Left lung (tissue), 10 donors: ENCODE data around the gene ST6GALNAC3. TPM values are rescaled to one million over a fixed set of nuclear protein-coding genes. Genes with fewer than 3 reads are reported as not detected.

Experiments used
- ATAC-seq: fragments of 200-7000 bp; cut with Tn5 transposase; one replicate; pipeline ENCODE4 v1.9.1; 2020; ENCODE audit warnings: moderate library complexity
- DNase-seq, 4 donors: peaks; one replicate each; pipeline ENCODE4 v3.0.0-alpha.2; 2013 to 2020
- H3K27ac ChIP-seq, 2 donors: fragments of 200-600 bp; sonication (generic) in 1 of 2; one replicate each; pipeline versions ENCODE4 v1.5.0 to v1.8.0; 2020 to 2021
- H3K27me3 ChIP-seq, 2 donors: fragments of 200-600 bp; sonication (generic) in 1 of 2; one replicate each; pipeline versions ENCODE4 v1.5.0 to v1.8.0; 2020 to 2021
- H3K36me3 ChIP-seq, 2 donors: fragments of 200-600 bp; sonication (generic) in 1 of 2; one replicate each; pipeline versions ENCODE4 v1.5.0 to v1.8.0; 2020 to 2021
- H3K4me1 ChIP-seq, 2 donors: fragments of 200-600 bp; one replicate each; pipeline ENCODE4 v1.8.0; 2021
- H3K4me3 ChIP-seq, 2 donors: fragments of 200-600 bp; sonication (generic) in 1 of 2; one replicate each; pipeline versions ENCODE4 v1.5.0 to v1.8.0; 2020 to 2021; ENCODE audit warnings: mild to moderate bottlenecking in 1 of 2
- H3K9me3 ChIP-seq, 2 donors: fragments of 200-600 bp; sonication (generic) in 1 of 2; one replicate each; pipeline versions ENCODE4 v1.5.0 to v1.8.0; 2020 to 2021
- CTCF ChIP-seq, 2 donors: fragments of 200-600 bp; sonication (generic) in 1 of 2; IDR thresholded peaks; one replicate each; pipeline versions ENCODE4 v1.5.0 to v1.8.0; 2021; ENCODE audit warnings: antibody characterized with exemption in 2 of 2
- intact Hi-C, 2 donors: fragments of 100-400 bp; cut with DNase I; formaldehyde crosslinking; loops; one replicate each; pipeline versions ENCODE4 v1.11.2 to v1.14.2; 2022
- polyA plus RNA-seq, 6 donors: library from polyadenylated mRNA; unstranded; fragments of 120-200 nt; gene quantifications; one replicate each; pipeline ENCODE4 v1.2.1, GENCODE V29; 2013; ENCODE audit not compliant: insufficient read length in 6 of 6
- total RNA-seq, 2 donors: library from RNA; stranded (reverse); fragmentation: NEBNext Ultra II Directional; extraction: Animal tissue kit (Norgen Biotek cat#: 25700); gene quantifications; one replicate each; pipeline ENCODE4 v1.2.1, GENCODE V29; 2021
- donor health status: DM: no; HTN: yes; CAD: no.
- donor health status: DM: no; HTN: no; CAD: no.

Gene ST6GALNAC3
- total and polyA plus RNA-seq, 8 donors: 3.4 to 37.7 (median 30.1) TPM

- no peaks in the 10 kb centered on the region for H3K36me3 ChIP-seq
- no peak for ATAC-seq
Measured at GRCh38 chr1:76433526-76433925, 359.0 kb downstream of the ST6GALNAC3 start.

GRCh38 chr1:76443217-76443616, 368.7 kb downstream of the ST6GALNAC3 start:
- no peak for ATAC-seq

More at GRCh38 chr1:76433526-76433925, 359.0 kb downstream of the ST6GALNAC3 start:
- no peak for DNase-seq
- no peaks in the 10 kb centered on the region for H3K27me3 ChIP-seq
- intact Hi-C loops: no loop called here
- H3K9me3 ChIP-seq: no peaks in the 10 kb centered on the region
- H3K27ac ChIP-seq: no peak overlapping the region
- TF ChIP-seq CTCF (IDR thresholded peaks at IDR 0.05): no peak
- no peaks in the 10 kb centered on the region for H3K4me1 ChIP-seq
- H3K4me3 ChIP-seq: no peak overlapping the region

GRCh38 chr1:76444773-76445172, 370.2 kb downstream of the ST6GALNAC3 start:
- ATAC-seq: no peak
- intact Hi-C loops: no loop called here
- Histone ChIP-seq H3K27ac (no peak overlapping the region), H3K27me3 (no peaks in the 10 kb centered on the region), H3K4me3 (no peak overlapping the region), H3K36me3 (no peaks in the 10 kb centered on the region), H3K9me3 (peaks cover 0 to 22% of the 10 kb centered on the region in 2 donors), H3K4me1 (no peaks in the 10 kb centered on the region)
- no peak for DNase-seq
- TF ChIP-seq CTCF (IDR thresholded peaks at IDR 0.05): no peak

More at GRCh38 chr1:76443217-76443616, 368.7 kb downstream of the ST6GALNAC3 start:
- TF ChIP-seq CTCF (IDR thresholded peaks at IDR 0.05): no peak
- no peaks in the 10 kb centered on the region for H3K4me1 ChIP-seq
- intact Hi-C loops: no loop called here
- H3K27me3 ChIP-seq: no peaks in the 10 kb centered on the region
- no peaks in the 10 kb centered on the region for H3K36me3 ChIP-seq
- DNase-seq: no peak
- H3K9me3 ChIP-seq: peaks cover 0 to 7% of the 10 kb centered on the region in 2 donors
- H3K4me3 ChIP-seq: no peak overlapping the region
- H3K27ac ChIP-seq: no peak overlapping the region

GRCh38 chr1:76450229-76450628, 375.7 kb downstream of the ST6GALNAC3 start:
- H3K9me3 ChIP-seq: peaks cover 0 to 68% of the 10 kb centered on the region in 2 donors
- H3K4me3 ChIP-seq: no peak overlapping the region
- no peak for TF ChIP-seq CTCF (IDR thresholded peaks at IDR 0.05)
- DNase-seq (no peak), ATAC-seq (no peak)
- no peaks in the 10 kb centered on the region for H3K27me3 ChIP-seq
- no peaks in the 10 kb centered on the region for H3K4me1 ChIP-seq
- intact Hi-C loops: no loop called here
- no peaks in the 10 kb centered on the region for H3K36me3 ChIP-seq
- H3K27ac ChIP-seq: no peak overlapping the region

GRCh38 chr1:76463278-76463677, 388.7 kb downstream of the ST6GALNAC3 start:
- H3K4me1 ChIP-seq: no peaks in the 10 kb centered on the region
- ATAC-seq (no peak), DNase-seq (peak in 2 of 4 donors; percentile 18 to 28)
- no peak overlapping the region for H3K27ac ChIP-seq
- no peaks in the 10 kb centered on the region for H3K9me3 ChIP-seq
- no peaks in the 10 kb centered on the region for H3K36me3 ChIP-seq
- no peak overlapping the region for H3K4me3 ChIP-seq
- no peak for TF ChIP-seq CTCF (IDR thresholded peaks at IDR 0.05)
- intact Hi-C loops: no loop called here
- no peaks in the 10 kb centered on the region for H3K27me3 ChIP-seq
